Vagina (tissue), 2 donors: Measurements from ENCODE around the gene CDK5R2. TPM values are rescaled to one million over a fixed set of nuclear protein-coding genes. Genes with fewer than 3 reads are reported as not detected.
A peak's percentile ranks its signal among the peaks of the same experiment; 100 is the strongest.

Experiments used
- DNase-seq, 2 donors: peaks; one replicate each; pipeline ENCODE4 v3.0.0-alpha.2; 2017; ENCODE audit errors: extremely low spot score in 2 of 2
- H3K27ac ChIP-seq: fragments of 200-600 bp; sonication (generic); one replicate; pipeline ENCODE4 v1.5.1; 2019
- H3K27me3 ChIP-seq: fragments of 200-600 bp; sonication (generic); one replicate; pipeline ENCODE4 v1.5.1; 2019
- H3K36me3 ChIP-seq, 2 donors: fragments of 200-600 bp; sonication (generic); one replicate each; pipeline ENCODE4 v1.5.1; 2017 to 2019
- H3K4me1 ChIP-seq: fragments of 200-600 bp; sonication (generic); one replicate; pipeline ENCODE4 v1.5.1; 2019
- H3K4me3 ChIP-seq, 2 donors: fragments of 200-600 bp; sonication (generic); 1 replicate in 1 of 2; 2 replicates in 1 of 2; pipeline ENCODE4 v1.5.1; 2016 to 2019
- H3K9me3 ChIP-seq: fragments of 200-600 bp; sonication (generic); one replicate; pipeline ENCODE4 v1.5.1; 2019
- POLR2A ChIP-seq, 2 donors: fragments of 450-650 bp; IDR thresholded peaks; one replicate each; pipeline ENCODE4 v1.6.1; 2017; ENCODE audit warnings: antibody characterized with exemption in 2 of 2, mild to moderate bottlenecking in 2 of 2, moderate library complexity in 2 of 2
- POLR2AphosphoS5 ChIP-seq, 2 donors: sonication (generic); formaldehyde crosslinking; IDR thresholded peaks; one replicate each; pipeline ENCODE4 v1.9.0; 2017; ENCODE audit warnings: antibody characterized with exemption in 2 of 2, mild to moderate bottlenecking in 2 of 2, low read depth in 1 of 2; ENCODE audit not compliant: insufficient read depth in 1 of 2
- intact Hi-C: fragments of 100-400 bp; cut with DNase I; formaldehyde crosslinking; loops from one replicate; pipeline ENCODE4 v1.15.1; 2023
- total RNA-seq: library from RNA; depleted of rRNA; stranded (reverse); fragments of >200 nt; gene quantifications from one replicate; pipeline ENCODE4 v1.2.3, GENCODE V29; 2016
- TF ChIP-seq, protein P1 (sequence below), 3 experiments: fragments of 450-650 bp in 2 of 3; fragments of 200-600 bp in 1 of 3; sonication (generic) in 1 of 3; IDR thresholded peaks; one replicate each; pipeline ENCODE4 v1.5.1; 2017 to 2019; ENCODE audit warnings: antibody characterized with exemption in 3 of 3, mild to moderate bottlenecking in 2 of 3, moderate library complexity in 2 of 3

Gene CDK5R2
- total RNA-seq, 1 donor from 2014 or later = 0.49 TPM

- intact Hi-C loops = no loop called here
- no peaks in the 10 kb centered on the region for H3K36me3 ChIP-seq
- no peaks in the 10 kb centered on the region for H3K9me3 ChIP-seq
- DNase-seq = peak in 1 of 2 donors; percentile 67
- H3K4me3 ChIP-seq = no peak overlapping the region
- peaks cover 9% of the 10 kb centered on the region for H3K27me3 ChIP-seq
- no peak for TF ChIP-seq POLR2A (IDR thresholded peaks at IDR 0.05)
- TF ChIP-seq POLR2AphosphoS5 (IDR thresholded peaks at IDR 0.05; ENCODE audit: insufficient read depth in 1 of 2, low read depth in 1 of 2) = no peak
- peaks cover 8% of the 10 kb centered on the region for H3K4me1 ChIP-seq
- no peak overlapping the region for H3K27ac ChIP-seq
Observed at GRCh38 chr2:218961651-218962570, 2.4 kb downstream of the CDK5R2 start.

- H3K27me3 ChIP-seq = peaks cover 9% of the 10 kb centered on the region
- H3K36me3 ChIP-seq = no peaks in the 10 kb centered on the region
- H3K4me3 ChIP-seq = no peak overlapping the region
- no peak overlapping the region for H3K27ac ChIP-seq
- intact Hi-C loops = no loop called here
- DNase-seq = peak in 1 of 2 donors; percentile 90
- H3K4me1 ChIP-seq = peaks cover 8% of the 10 kb centered on the region
- TF ChIP-seq, protein P1, sequence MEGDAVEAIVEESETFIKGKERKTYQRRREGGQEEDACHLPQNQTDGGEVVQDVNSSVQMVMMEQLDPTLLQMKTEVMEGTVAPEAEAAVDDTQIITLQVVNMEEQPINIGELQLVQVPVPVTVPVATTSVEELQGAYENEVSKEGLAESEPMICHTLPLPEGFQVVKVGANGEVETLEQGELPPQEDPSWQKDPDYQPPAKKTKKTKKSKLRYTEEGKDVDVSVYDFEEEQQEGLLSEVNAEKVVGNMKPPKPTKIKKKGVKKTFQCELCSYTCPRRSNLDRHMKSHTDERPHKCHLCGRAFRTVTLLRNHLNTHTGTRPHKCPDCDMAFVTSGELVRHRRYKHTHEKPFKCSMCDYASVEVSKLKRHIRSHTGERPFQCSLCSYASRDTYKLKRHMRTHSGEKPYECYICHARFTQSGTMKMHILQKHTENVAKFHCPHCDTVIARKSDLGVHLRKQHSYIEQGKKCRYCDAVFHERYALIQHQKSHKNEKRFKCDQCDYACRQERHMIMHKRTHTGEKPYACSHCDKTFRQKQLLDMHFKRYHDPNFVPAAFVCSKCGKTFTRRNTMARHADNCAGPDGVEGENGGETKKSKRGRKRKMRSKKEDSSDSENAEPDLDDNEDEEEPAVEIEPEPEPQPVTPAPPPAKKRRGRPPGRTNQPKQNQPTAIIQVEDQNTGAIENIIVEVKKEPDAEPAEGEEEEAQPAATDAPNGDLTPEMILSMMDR (IDR thresholded peaks at IDR 0.05) = no peak
- no peak for TF ChIP-seq POLR2A (IDR thresholded peaks at IDR 0.05)
- TF ChIP-seq POLR2AphosphoS5 (IDR thresholded peaks at IDR 0.05; ENCODE audit: insufficient read depth in 1 of 2, low read depth in 1 of 2) = no peak
- no peaks in the 10 kb centered on the region for H3K9me3 ChIP-seq
Observed at GRCh38 chr2:218962859-218963492, 3.5 kb downstream of the CDK5R2 start.

DNA sequence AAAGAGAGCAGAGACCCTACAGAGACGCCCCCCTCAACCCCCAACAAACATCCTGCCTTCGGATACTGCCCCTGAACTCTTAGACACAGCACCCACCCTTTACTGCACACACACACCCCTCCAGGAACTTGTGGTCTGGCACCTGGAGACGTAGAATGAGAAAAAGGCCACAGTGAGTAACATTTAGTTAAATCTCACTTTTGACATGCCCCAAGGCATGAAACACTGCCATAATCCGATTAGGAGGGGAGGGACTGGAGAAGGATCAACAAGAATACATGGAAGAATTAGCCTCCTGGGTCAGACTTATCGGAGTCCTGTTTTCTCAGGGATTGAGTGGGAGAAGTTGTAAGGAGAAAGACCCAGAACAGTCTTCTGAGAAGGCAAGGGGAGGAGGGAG, 4.1 kb downstream of the CDK5R2 start:
- peak in 1 of 2 donors; percentile 70 for DNase-seq
- intact Hi-C loops = no loop called here
- Histone ChIP-seq H3K4me3 (no peak overlapping the region), H3K27me3 (peaks cover 9% of the 10 kb centered on the region), H3K27ac (no peak overlapping the region), H3K36me3 (no peaks in the 10 kb centered on the region), H3K9me3 (no peaks in the 10 kb centered on the region), H3K4me1 (peaks cover 8% of the 10 kb centered on the region)
- TF ChIP-seq, protein P1 (IDR thresholded peaks at IDR 0.05) = no peak
- TF ChIP-seq POLR2AphosphoS5 (IDR thresholded peaks at IDR 0.05; ENCODE audit: insufficient read depth in 1 of 2, low read depth in 1 of 2) = no peak
- no peak for TF ChIP-seq POLR2A (IDR thresholded peaks at IDR 0.05)

GRCh38 chr2:218964041-218964771, 4.7 kb downstream of the CDK5R2 start:
- peaks cover 9% of the 10 kb centered on the region for H3K27me3 ChIP-seq
- DNase-seq = peak in 1 of 2 donors; percentile 34
- intact Hi-C loops = no loop called here
- H3K4me1 ChIP-seq = peaks cover 8% of the 10 kb centered on the region
- H3K4me3 ChIP-seq = no peak overlapping the region
- no peak overlapping the region for H3K27ac ChIP-seq
- TF ChIP-seq, protein P1 (IDR thresholded peaks at IDR 0.05) = no peak
- TF ChIP-seq POLR2A (IDR thresholded peaks at IDR 0.05) = no peak
- TF ChIP-seq POLR2AphosphoS5 (IDR thresholded peaks at IDR 0.05; ENCODE audit: insufficient read depth in 1 of 2, low read depth in 1 of 2) = no peak
- H3K36me3 ChIP-seq = no peaks in the 10 kb centered on the region
- H3K9me3 ChIP-seq = no peaks in the 10 kb centered on the region

- Histone ChIP-seq H3K36me3 (no peaks in the 10 kb centered on the region), H3K4me1 (no peaks in the 10 kb centered on the region), H3K27ac (no peak overlapping the region), H3K9me3 (no peaks in the 10 kb centered on the region), H3K4me3 (no peak overlapping the region), H3K27me3 (no peaks in the 10 kb centered on the region)
- TF ChIP-seq POLR2AphosphoS5 (IDR thresholded peaks at IDR 0.05; ENCODE audit: insufficient read depth in 1 of 2, low read depth in 1 of 2) = no peak
- TF ChIP-seq POLR2A (IDR thresholded peaks at IDR 0.05) = no peak
- TF ChIP-seq, protein P1 (IDR thresholded peaks at IDR 0.05) = no peak
- intact Hi-C loops = no loop called here
- no peak for DNase-seq
Observed at GRCh38 chr2:218970894-218971293, 11.4 kb downstream of the CDK5R2 start.
